Measurements from ENCODE around the gene UCHL3. TPM values are rescaled to one million over a fixed set of nuclear protein-coding genes. Genes with fewer than 3 reads are reported as not detected.

The UCHL3 gene
- total RNA-seq, 1 donor from 2014 or later, result 38.9 TPM

DNA sequence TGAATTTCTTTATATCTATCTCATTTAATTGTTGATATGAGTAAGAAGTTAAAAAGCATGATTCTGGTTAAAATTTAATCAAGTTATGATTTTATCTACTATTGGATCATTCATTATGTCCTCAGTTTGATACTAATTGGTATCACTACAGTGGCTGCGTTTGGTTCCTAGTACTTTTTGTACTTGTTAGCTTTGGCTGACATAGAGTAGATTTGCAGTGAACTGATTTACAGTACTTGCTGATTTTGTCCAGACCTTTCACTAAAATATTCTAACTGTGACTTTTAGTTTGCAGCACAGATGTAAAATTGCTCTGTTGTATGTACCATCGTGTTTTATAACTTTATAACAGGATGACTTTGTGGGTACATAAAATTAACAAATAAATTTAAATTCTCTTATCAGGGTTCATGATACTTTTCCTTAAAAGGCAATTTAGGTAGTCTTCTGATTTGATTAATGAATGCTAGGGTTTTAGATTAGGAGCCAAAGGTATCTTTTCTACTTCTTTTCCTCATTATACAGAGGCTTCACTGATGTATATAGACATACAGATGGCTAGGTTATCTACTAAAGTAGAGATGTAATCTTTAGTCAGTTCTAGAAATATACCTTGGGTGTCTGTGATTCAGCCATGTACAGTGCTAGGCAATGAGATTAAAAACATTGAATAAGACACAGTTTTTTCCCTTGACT, 8.7 kb downstream of the UCHL3 start:
- no peak for DNase-seq (ENCODE audit: low spot score)
- Mint-ChIP-seq H3K4me1 (ENCODE audit: low read depth) (peaks cover 18% of the 10 kb centered on the region), H3K9me3 (no peaks in the 10 kb centered on the region), H3K4me3 (no peak overlapping the region), H3K36me3 (ENCODE audit: low read depth) (peaks cover 24% of the 10 kb centered on the region), H3K27ac (no peak overlapping the region), H3K27me3 (ENCODE audit: insufficient read depth) (no peaks in the 10 kb centered on the region)
- intact Hi-C loops (cut with micrococcal nuclease), result no loop called here

GRCh38 chr13:75566658-75567057, 17.1 kb downstream of the UCHL3 start:
- Mint-ChIP-seq H3K4me1 (ENCODE audit: low read depth) (no peaks in the 10 kb centered on the region), H3K9me3 (no peaks in the 10 kb centered on the region), H3K27ac (no peak overlapping the region), H3K4me3 (no peak overlapping the region), H3K36me3 (ENCODE audit: low read depth) (peaks cover 26% of the 10 kb centered on the region), H3K27me3 (ENCODE audit: insufficient read depth) (no peaks in the 10 kb centered on the region)
- no peak for DNase-seq (ENCODE audit: low spot score)
- intact Hi-C loops (cut with micrococcal nuclease), result no loop called here

GRCh38 chr13:75569576-75569975, 20.0 kb downstream of the UCHL3 start:
- H3K9me3 Mint-ChIP-seq, result no peaks in the 10 kb centered on the region
- no peak overlapping the region for H3K4me3 Mint-ChIP-seq
- intact Hi-C loops (cut with micrococcal nuclease), result no loop called here
- no peaks in the 10 kb centered on the region for H3K27me3 Mint-ChIP-seq (ENCODE audit: insufficient read depth)
- H3K36me3 Mint-ChIP-seq (ENCODE audit: low read depth), result peaks cover 52% of the 10 kb centered on the region
- DNase-seq (ENCODE audit: low spot score), result no peak
- no peaks in the 10 kb centered on the region for H3K4me1 Mint-ChIP-seq (ENCODE audit: low read depth)
- no peak overlapping the region for H3K27ac Mint-ChIP-seq

- Mint-ChIP-seq H3K36me3 (ENCODE audit: low read depth) (peaks cover 31% of the 10 kb centered on the region), H3K9me3 (peaks cover 7% of the 10 kb centered on the region)
Observed at GRCh38 chr13:75579529-75579928, 29.9 kb downstream of the UCHL3 start.

GRCh38 chr13:75581874-75582640, 32.5 kb downstream of the UCHL3 start:
- peaks cover 10% of the 10 kb centered on the region for H3K4me1 Mint-ChIP-seq (ENCODE audit: low read depth)
- intact Hi-C loops (cut with micrococcal nuclease), result no loop called here
- DNase-seq (ENCODE audit: low spot score), result no peak
- H3K27ac Mint-ChIP-seq, result no peak overlapping the region
- H3K9me3 Mint-ChIP-seq, result peaks cover 15% of the 10 kb centered on the region
- H3K4me3 Mint-ChIP-seq, result no peak overlapping the region
- H3K27me3 Mint-ChIP-seq (ENCODE audit: insufficient read depth), result no peaks in the 10 kb centered on the region
- H3K36me3 Mint-ChIP-seq (ENCODE audit: low read depth), result peaks cover 27% of the 10 kb centered on the region

More at GRCh38 chr13:75579529-75579928, 29.9 kb downstream of the UCHL3 start:
- DNase-seq (ENCODE audit: low spot score), result no peak
- Mint-ChIP-seq H3K4me3 (no peak overlapping the region), H3K27me3 (ENCODE audit: insufficient read depth) (no peaks in the 10 kb centered on the region), H3K27ac (peak overlapping the region; percentile 23), H3K4me1 (ENCODE audit: low read depth) (peaks cover 10% of the 10 kb centered on the region)
- intact Hi-C loops (cut with micrococcal nuclease), result no loop called here

GRCh38 chr13:75583091-75583490, 33.5 kb downstream of the UCHL3 start:
- H3K27me3 Mint-ChIP-seq (ENCODE audit: insufficient read depth), result no peaks in the 10 kb centered on the region
- H3K27ac Mint-ChIP-seq, result no peak overlapping the region
- H3K4me3 Mint-ChIP-seq, result no peak overlapping the region
- peaks cover 15% of the 10 kb centered on the region for H3K9me3 Mint-ChIP-seq
- peaks cover 27% of the 10 kb centered on the region for H3K36me3 Mint-ChIP-seq (ENCODE audit: low read depth)
- DNase-seq (ENCODE audit: low spot score), result no peak
- intact Hi-C loops (cut with micrococcal nuclease), result no loop called here
- H3K4me1 Mint-ChIP-seq (ENCODE audit: low read depth), result peaks cover 10% of the 10 kb centered on the region

DNA sequence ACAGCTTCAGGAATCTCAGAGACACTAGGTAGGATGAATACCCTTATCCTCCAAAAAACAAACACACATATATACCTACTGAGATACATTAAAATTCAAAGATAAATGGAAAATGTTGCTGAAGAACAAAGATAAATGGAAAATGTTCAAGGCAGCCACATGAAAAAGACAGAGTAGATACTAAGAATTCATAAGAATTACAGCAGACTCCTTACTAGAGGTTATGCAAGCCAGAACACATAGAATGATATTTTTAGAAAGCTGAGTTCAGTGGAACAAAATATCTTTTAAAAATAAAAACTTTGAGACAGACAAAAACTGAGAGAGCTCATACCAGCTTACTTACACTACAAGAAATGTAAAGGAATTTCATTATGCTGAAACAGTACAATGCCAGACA, 35.6 kb downstream of the UCHL3 start:
- H3K36me3 Mint-ChIP-seq (ENCODE audit: low read depth), result peaks cover 28% of the 10 kb centered on the region
- H3K27me3 Mint-ChIP-seq (ENCODE audit: insufficient read depth), result no peaks in the 10 kb centered on the region
- intact Hi-C loops (cut with micrococcal nuclease), result no loop called here
- H3K4me1 Mint-ChIP-seq (ENCODE audit: low read depth), result no peaks in the 10 kb centered on the region
- peaks cover 15% of the 10 kb centered on the region for H3K9me3 Mint-ChIP-seq
- no peak overlapping the region for H3K27ac Mint-ChIP-seq
- no peak for DNase-seq (ENCODE audit: low spot score)
- H3K4me3 Mint-ChIP-seq, result no peak overlapping the region

DNA sequence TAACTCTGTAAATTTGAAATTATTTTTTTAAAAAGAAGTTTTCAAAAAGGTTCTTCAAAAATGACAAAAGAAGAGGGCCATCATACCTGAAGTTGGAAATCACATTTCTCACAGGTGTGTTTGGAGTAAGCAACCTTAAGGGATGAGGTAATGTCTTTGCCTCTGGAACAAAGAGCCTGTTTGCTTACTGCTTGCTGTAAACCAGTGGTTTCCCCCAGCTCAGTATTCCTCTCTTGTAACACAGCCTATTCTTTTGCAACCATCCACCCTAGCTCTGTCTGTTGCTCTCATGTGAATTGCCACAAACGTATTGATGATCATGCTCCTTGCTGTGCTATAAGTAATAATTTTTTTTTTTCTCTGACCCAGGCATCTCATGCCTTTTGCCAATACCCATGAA, 38.1 kb downstream of the UCHL3 start:
- Mint-ChIP-seq H3K9me3 (peaks cover 15% of the 10 kb centered on the region), H3K4me3 (no peak overlapping the region), H3K4me1 (ENCODE audit: low read depth) (no peaks in the 10 kb centered on the region), H3K27ac (no peak overlapping the region), H3K36me3 (ENCODE audit: low read depth) (peaks cover 26% of the 10 kb centered on the region), H3K27me3 (ENCODE audit: insufficient read depth) (no peaks in the 10 kb centered on the region)
- intact Hi-C loops (cut with micrococcal nuclease), result no loop called here
- DNase-seq (ENCODE audit: low spot score), result no peak

GRCh38 chr13:75596657-75597182, 47.1 kb downstream of the UCHL3 start:
- intact Hi-C loops (cut with micrococcal nuclease), result no loop called here
- no peak overlapping the region for H3K27ac Mint-ChIP-seq

GRCh38 chr13:75600371-75600770, 50.8 kb downstream of the UCHL3 start:
- Mint-ChIP-seq H3K36me3 (ENCODE audit: low read depth) (peaks cover 6% of the 10 kb centered on the region), H3K27ac (no peak overlapping the region), H3K4me3 (no peak overlapping the region), H3K9me3 (no peaks in the 10 kb centered on the region), H3K4me1 (ENCODE audit: low read depth) (no peaks in the 10 kb centered on the region), H3K27me3 (ENCODE audit: insufficient read depth) (no peaks in the 10 kb centered on the region)
- no peak for DNase-seq (ENCODE audit: low spot score)
- intact Hi-C loops (cut with micrococcal nuclease), result no loop called here

More at GRCh38 chr13:75596657-75597182, 47.1 kb downstream of the UCHL3 start:
- Mint-ChIP-seq H3K27me3 (ENCODE audit: insufficient read depth) (no peaks in the 10 kb centered on the region), H3K4me3 (no peak overlapping the region), H3K9me3 (no peaks in the 10 kb centered on the region), H3K36me3 (ENCODE audit: low read depth) (peaks cover 8% of the 10 kb centered on the region), H3K4me1 (ENCODE audit: low read depth) (no peaks in the 10 kb centered on the region)
- no peak for DNase-seq (ENCODE audit: low spot score)

- Mint-ChIP-seq H3K9me3 (no peaks in the 10 kb centered on the region), H3K27me3 (ENCODE audit: insufficient read depth) (no peaks in the 10 kb centered on the region), H3K36me3 (ENCODE audit: low read depth) (peaks cover 14% of the 10 kb centered on the region), H3K4me1 (ENCODE audit: low read depth) (no peaks in the 10 kb centered on the region), H3K27ac (no peak overlapping the region), H3K4me3 (no peak overlapping the region)
- intact Hi-C loops (cut with micrococcal nuclease), result no loop called here
- DNase-seq (ENCODE audit: low spot score), result no peak
Observed at GRCh38 chr13:75603038-75603437, 53.4 kb downstream of the UCHL3 start.

DNA sequence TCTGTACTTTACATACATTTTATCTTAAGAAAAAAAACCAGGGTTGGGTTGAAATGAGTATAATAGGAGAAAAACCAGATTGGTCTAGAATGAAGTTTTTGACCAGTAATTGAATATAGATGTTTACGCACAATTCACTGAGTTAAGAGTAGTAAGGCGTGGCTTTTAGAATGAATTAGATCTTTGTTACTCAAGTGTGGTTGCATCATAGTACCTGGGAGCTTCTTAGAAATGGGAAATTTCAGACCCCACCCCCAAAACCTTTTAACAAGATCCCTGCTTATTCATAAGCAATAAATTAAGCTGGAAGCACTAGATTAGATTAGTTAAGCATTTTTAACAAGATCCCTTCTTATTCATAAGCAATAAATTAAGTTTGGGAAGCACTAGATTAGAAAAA, 57.9 kb downstream of the UCHL3 start:
- H3K4me1 Mint-ChIP-seq (ENCODE audit: low read depth), result no peaks in the 10 kb centered on the region
- H3K36me3 Mint-ChIP-seq (ENCODE audit: low read depth), result peaks cover 13% of the 10 kb centered on the region
- intact Hi-C loops (cut with micrococcal nuclease), result no loop called here
- H3K27ac Mint-ChIP-seq, result no peak overlapping the region
- DNase-seq (ENCODE audit: low spot score), result no peak
- H3K4me3 Mint-ChIP-seq, result no peak overlapping the region
- no peaks in the 10 kb centered on the region for H3K9me3 Mint-ChIP-seq
- no peaks in the 10 kb centered on the region for H3K27me3 Mint-ChIP-seq (ENCODE audit: insufficient read depth)

GRCh38 chr13:75610466-75610865, 60.9 kb downstream of the UCHL3 start:
- Mint-ChIP-seq H3K36me3 (ENCODE audit: low read depth) (peaks cover 13% of the 10 kb centered on the region), H3K27ac (no peak overlapping the region), H3K4me1 (ENCODE audit: low read depth) (no peaks in the 10 kb centered on the region), H3K9me3 (no peaks in the 10 kb centered on the region), H3K4me3 (no peak overlapping the region), H3K27me3 (ENCODE audit: insufficient read depth) (no peaks in the 10 kb centered on the region)
- DNase-seq (ENCODE audit: low spot score), result no peak
- intact Hi-C loops (cut with micrococcal nuclease), result no loop called here

Measured in activated T-helper 1 cell treated with anti-CD3 and anti-CD28 coated beads, Interleukin-12 subunit alpha, Interleukin-12 subunit beta, Interleukin-2, Interleukin-4 antibody, amounts not matched to agents 30 ng/mL and 10 ng/mL and 1 ng/mL, durations not matched to agents 14 hours and 24 hours and 36 hours (primary cell).